Stimulated activated CD8-positive, alpha-beta memory T cell treated with anti-CD3 and anti-CD28 coated beads, Interleukin-7, amount 100 ng/mL, for 24 hours (primary cell): ENCODE measurements around the gene LETM1.

ENCODE experiments used
- DNase-seq: peaks from one replicate; pipeline ENCODE4 v3.0.0-alpha.2; 2020; ENCODE audit warnings: low read depth

LETM1 gene

DNA sequence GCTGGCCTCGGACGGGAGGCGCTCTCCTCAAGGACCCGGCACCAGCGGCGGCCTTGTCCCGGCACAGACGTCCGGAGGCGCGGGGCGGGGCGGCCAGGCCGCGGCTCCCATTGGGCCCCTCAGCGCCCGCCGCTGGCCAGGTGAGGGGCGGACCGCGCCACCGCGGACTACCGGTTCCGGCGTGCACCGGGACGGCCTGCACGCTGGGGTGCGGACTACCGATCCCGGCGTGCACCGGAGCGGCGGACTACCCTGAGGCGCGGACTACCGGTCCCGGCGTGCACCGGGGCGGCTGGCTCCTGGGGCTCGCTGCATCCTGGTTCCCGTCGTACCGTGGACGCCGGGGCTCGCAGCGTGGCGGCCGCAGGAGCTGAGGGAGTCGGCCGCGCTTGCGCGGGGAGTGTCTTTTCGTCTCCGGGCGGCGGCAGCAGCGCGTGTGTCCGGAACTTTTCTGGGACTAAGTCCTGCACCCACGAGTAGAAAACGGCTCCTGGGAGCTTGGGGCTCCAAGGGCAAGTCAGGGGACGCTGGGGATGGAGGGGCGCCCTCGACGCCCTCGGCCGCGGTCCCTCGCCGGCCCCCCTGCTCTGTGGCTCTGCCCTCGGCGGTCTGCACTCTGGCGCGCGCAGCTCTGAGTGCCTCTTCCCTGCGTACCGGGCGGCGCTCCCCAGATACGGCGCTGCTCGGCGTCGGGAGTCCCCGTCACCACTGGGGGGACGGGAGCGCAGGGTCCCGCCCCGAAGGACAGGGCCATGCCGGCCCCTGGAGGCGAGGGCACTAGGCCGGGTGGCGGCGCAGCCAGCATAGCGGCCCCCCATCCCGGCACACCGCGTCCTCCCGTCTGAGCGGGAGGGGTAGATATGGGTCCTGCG is at the start of gene LETM1:
LETM1 (minus strand) TSS at position 86 of the 872 bp plus-strand sequence. CDS start 206 bp downstream, outside the sequence.
- peak; percentile 83 for DNase-seq

DNA sequence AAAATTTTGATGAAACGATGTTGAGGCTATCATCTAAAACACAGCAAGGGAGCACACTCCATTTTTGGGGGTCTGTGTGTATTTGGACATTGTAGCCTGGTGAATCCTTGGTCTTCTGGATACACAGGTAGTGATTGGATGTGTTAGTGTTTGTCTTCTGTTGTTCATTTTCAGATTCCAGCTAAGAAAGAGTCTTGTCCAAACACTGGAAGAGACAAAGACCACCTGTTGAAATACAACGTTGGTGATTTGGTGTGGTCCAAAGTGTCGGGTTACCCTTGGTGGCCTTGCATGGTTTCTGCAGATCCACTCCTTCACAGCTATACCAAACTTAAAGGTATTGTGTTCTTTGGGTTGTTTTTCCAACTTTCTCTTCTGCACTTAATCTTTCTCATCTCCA is 48.1 kb upstream of the LETM1 start:
- DNase-seq, result no peak

DNA sequence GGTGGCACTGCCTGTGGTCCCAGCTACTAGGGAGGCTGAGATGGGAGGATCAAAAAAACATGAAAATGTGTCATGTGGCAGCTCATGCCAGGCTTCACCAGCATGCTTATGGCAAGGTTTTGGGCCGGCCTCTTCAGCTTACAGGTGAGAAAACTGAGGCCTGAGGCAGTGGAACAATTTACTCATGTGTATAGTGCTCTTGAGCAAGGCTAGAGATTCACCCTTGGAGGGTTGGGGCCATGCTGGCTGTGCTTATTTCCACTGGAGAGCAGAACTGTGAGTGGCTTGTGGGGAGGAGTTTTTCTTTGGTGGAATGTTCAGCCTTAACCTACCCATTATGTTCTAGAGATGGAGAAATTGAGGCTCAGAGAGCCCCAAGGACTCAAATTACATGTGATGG is 47.1 kb upstream of the LETM1 start:
- DNase-seq, result no peak

DNA sequence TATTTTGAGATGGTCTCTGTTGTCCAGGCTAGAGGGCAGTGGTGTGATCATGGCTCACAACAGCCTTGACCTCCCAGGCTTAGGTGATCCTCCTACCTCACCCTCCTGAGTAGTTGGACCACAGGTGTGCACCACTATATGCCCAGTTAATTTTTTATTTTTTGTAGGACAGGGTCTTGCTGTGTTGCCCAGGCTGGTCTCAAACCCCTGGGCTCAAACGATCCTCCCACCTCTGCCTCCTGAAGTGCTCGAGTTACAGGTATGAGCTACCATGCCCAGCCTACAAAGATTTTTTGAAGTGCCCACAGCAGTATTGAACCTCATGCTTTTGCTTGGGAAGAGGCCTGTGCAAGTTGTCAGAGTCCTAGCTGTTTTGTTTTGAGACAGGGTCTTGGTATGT is 46.3 kb upstream of the LETM1 start:
- DNase-seq, result no peak

DNA sequence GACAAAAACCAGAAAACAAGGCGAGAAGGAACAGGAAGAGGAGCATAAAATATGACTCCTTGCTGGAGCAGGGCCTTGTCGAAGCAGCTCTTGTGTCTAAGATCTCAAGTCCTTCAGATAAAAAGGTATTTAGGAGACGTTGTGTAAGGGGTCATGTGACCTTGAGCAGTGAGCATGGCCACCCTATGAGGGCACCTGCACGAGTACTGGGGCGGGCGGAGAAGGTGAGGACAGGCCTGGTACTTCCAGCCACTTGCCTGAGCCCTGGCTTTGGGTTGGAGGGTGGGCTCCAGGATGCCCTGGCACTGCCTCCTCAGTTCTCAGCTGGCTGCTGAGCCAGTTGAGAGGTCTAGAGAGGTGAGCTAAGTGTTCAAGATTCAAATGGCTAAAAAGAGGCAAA is 45.2 kb upstream of the LETM1 start:
- DNase-seq, result no peak

DNA sequence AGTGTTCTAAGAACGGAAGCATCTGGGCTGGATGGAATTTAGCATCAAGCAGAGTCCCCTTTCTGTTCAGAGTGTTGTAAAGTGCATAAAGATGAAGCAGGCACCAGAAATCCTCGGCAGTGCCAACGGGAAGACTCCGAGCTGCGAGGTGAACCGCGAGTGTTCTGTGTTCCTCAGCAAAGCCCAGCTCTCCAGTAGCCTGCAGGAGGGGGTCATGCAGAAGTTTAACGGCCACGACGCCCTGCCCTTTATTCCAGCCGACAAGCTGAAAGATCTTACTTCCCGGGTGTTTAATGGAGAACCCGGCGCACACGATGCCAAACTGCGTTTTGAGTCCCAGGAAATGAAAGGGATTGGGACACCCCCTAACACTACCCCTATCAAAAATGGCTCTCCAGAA is 44.7 kb upstream of the LETM1 start:
- DNase-seq, result no peak

DNA sequence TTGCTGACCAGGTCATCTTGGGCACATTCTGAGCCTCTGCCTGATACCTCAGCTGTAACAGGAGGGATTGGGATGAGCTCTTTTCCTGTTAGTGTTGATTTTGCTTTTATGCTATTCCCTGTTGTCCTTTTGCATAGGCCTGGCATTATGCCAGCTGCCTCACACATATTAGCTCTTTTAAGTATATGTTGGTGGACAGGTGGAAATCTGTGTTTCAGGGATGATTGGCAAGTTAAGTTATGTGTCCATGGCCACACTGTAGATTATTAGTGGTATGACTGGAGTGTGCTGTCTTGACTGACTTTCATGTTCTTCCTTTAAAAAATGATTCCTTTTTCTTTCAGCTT is 44.1 kb upstream of the LETM1 start:
- DNase-seq, result no peak

DNA sequence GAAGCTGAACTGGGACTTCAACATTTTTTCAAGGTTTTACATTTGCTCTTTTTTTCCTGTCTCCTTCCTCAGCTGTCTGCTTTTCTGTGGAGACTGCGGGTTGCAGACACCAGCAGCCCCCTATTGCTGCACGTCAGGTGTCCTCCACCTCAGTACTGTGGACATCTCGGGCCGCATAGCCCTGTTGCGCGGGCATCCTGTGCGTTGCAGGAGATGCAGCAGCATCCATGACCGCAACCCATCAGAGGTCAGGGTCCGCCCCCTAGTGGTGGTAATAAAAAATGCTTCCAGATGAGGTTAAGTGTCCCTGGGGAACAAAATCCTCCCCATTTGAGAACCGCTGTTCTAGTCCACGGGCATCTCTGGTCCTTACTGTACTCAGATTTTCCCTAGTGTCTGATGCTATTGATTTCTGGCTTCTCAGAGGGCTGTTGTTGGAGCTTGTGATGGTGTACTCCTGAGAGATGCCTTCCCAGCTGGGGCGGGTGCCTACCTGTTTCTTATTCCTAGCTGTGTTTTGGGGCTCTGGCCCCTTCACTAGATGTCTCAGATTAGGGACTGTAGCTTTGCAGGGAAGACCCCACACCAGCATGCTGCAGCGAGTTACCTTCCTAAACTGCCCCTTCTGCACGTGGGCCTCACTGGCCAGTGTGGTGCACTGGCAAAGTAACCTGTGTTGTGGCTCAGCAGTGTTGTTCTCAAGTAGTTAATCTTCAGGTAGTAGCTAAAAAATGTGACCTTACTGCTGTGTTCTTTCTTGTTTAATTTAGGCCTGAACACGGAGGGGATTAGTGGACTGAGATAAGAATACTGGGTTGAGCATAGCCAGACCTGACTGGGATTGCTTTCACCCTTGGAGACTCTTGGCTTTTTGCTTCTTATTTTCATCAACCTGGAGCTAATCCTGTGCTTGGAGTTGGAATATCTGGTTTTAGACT is 43.5 kb upstream of the LETM1 start:
- peak; percentile 40 for DNase-seq

DNA sequence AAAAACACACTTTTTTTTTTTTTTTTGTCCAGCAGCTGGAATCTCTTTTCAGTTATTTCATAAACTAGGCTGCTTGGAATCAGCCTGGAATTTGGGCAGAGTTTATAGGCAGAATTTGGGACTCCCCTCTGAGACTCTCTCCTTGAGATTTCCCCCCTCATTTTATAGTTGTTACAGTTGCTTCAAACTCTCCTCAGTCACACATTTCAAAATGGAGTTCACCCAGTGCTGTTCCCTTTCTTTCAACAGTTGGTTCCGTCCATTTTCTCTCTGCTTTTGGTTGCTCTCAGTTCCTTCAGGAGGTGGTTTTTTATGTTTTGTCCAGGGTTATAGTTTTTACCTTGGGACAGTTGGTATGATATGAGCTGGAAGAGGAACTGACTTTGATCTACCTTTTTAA is 42.7 kb upstream of the LETM1 start:
- no peak for DNase-seq

DNA sequence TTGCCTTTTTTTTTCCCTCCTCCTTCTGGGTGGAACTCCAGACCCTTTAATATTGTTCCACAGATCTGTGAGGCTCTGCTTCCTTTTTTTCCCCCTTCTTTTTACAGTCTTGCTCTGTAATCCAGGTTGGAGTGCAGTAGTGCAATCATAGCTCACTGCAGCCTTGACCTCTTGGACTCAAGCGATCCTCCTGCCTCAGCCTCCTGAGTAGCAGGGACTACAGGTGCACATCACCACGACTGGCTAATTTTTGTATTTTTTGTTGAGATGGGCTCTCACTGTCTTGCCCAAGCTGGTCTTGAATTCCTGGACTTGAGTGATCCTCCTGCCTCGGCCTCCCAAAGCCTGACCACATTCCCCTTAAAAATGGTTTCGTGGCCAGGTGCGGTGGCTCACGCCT is 42.1 kb upstream of the LETM1 start:
- no peak for DNase-seq

DNA sequence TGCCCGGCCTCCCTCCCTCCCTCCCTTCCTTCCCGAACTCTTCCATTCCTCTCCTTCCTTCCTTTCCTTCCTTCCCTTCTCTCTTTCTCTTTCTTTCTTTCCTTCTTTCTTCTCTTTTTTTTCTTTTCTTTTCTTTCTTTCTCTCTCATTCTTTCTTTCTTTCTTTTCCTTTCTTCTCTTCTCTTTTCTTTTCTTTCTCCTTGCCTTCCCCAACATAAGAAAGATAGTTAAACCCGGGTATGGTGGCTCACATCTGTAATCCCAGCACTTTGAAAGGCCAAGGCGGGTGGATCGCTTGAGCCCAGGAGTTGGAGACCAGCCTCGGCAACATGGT is 40.7 kb upstream of the LETM1 start:
- no peak for DNase-seq

DNA sequence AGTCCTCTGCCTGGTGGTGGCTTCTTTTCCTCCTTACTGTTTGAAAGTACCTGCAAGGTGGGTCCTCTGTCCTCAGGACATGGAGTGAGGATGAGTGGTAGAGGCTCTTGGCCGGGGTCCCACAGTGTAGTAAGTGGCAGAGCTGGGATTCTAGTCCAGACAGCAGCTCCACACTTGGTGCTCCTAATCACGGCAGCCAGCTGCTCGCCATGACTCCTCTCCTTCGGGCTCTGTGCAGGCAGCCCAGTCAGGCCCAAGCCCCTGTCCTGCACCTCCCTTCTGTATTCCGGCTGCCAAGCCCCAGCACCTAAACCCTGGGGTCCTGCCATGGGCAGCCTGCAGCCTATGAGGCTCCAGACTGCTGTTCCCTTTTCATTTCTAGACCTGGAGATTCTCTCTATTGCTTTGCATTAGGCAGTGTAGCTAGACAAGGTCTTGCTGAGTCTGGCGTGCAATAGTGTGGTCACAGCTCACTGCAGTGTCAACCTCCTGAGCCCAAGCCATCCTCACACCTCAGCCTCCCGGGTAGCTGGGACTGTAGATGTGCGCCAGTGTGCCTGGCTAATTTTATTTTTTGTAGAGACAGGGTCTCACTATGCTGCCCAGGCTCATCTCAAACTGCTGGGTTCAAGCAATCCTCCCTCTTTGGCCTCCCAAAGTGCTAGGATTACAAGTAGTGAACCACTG is 40.2 kb upstream of the LETM1 start:
- DNase-seq, result no peak

DNA sequence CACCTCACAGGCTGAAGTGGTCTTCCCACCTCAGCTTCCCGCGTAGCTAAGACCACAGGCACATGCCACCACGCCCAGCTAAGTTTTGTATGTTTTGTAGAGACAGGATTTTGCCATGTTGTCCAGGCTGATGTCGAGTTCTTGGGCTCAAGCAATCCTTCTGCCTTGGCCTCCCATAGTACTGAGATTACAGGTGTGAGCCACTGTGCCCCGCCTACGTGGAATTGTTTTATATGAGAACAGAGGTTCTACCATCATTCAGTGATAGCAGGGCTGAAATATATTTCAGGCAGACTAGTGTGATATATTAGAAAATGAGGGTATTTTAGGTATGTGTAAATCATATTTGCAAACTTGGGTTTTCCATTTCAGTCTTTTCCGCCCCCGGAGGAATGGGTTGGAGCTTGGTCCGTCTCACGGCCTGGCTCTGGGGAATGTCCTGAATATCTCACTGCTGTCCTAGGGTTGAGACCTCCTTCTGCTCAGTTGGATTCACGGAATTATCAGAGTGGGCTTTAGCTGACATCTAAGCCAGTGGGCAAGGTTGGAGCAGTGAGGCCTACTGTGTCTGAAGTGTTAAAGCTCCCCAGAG is 35.1 kb upstream of the LETM1 start:
- DNase-seq, result no peak

DNA sequence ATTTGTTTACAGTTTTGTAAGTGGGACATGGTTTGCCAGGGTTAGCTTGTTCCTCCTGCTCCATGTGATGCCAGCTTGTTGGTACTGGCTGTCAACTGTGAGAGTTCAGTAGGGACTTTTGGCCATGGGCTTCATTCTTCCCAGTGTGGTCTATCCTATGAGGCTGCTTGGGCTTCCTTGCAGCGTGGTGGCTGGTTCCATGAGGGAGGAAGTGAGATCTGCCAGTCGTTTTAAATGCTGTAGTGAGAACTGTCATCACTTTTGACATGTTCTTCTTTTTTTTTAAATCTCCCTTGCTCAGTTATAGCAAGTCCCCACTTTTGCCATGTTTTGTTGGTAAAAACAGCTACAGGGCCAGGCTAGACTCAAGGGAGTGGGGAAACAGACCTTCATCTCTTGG is 31.1 kb upstream of the LETM1 start:
- DNase-seq, result no peak

DNA sequence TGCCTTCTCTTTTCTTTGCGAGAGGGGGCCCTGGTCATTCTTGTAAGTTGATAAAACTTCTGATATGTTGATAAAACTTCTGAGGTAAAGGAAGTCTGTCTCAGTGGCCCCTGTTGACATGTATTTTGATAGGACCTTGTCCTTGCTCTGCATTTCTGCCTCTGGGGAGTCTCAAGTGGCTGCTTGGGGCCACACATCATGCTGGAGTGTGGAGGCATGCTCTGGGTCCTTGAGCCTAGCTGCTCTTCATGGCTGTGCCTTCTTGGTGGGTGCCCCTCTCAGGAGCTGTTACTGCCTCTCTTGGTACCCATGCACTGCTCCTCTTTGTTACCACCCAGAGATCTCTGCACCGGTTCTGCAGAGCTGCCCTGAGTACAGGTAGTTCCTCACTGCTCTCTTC is 29.5 kb upstream of the LETM1 start:
- DNase-seq, result no peak

DNA sequence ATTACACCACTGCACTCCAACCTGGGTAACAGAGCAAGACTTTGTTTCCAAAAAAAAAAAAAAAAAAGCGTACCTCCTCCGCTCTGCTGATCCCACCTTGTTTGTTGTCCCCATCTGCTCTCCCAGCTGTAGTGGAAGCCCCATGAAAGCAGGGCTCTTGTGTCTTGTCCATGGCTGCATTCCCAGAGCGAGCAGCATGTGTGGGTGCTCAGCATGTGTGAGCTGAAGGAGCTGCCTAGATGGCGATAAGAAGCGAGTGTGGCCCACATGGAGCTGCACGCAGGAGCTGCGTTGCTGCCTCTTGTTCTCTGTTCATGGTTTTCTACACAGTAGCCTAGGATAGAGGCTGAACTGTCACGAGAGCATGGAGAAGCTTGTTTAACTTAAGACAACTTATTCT is 27.6 kb upstream of the LETM1 start:
- DNase-seq, result no peak

DNA sequence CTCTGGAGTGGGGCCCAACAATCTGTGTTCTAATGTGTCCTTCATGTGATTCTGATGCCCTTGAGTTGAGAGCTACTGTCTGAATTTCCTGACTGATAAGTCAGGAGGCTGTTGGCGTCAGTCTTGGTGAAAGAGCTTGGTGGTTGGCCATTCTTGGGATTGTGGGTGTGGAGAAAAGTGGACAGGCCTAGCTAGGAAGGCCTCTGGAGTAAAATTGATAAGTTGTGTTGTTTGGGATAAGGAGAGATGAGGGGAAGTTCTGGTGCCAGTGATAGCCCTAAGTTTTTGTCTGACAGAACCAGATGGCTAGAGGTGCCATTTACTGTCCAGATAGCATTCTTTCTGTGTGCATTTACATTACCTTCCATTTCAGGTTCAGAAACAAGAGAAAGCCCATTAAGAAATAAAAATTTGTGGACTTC is 26.9 kb upstream of the LETM1 start:
- no peak for DNase-seq

DNA sequence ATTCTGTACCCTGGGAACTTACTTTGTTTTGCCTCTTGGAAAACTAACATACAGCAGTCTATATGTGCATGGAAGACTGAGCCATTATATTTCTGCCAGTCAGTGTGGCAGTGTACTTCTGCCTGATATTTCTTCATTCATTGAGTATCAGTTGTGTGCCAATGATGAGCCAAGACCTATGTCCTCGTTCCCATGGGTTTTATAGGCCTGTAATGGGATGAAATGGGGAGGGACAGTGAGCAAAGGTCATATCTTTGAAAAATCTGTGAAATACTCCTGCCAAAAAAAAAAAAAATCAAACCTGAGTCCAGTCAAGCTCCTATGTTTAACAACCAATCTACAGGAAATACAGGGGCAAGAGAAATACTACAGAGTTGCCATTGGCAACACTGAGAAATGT is 24.4 kb upstream of the LETM1 start:
- no peak for DNase-seq

DNA sequence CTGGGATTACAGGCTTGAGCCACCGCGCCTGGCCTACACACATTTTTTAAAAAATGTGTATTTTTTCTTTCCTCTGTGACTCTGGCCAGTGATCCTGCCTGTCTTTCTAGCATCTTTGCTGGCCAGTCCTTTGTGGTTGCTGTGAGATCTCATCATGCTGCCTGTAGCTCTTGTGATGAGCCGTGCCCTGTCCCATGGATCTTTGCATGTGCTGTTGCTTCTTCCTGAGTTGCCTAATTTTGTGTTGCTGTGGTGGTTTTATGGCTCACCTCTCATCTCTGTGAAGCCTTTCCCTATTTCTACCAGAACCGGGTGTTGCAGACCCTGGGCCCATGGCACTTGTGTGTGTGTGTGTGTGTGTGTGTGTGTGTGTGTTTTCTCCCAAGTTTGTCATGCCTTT is 23.5 kb upstream of the LETM1 start:
- no peak for DNase-seq

DNA sequence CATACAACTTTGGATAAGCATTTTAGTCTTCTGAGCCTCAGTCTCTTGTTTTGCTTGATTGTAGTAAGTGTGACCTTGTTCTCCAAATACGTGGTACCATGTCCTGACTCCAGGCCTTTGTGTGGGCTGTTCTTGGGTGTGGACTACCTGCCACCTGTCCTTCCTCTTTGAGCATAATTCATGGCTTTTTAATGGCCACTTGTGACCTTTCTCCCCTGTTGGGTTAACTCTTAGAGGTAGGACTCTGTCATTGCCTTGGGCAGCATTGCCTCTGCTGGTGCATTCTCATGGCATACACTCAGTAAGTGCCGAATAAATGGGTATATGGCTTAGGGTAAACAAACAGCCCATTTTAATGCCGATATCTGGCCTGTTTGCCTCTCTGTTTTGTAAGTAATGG is 18.2 kb upstream of the LETM1 start:
- no peak for DNase-seq

DNA sequence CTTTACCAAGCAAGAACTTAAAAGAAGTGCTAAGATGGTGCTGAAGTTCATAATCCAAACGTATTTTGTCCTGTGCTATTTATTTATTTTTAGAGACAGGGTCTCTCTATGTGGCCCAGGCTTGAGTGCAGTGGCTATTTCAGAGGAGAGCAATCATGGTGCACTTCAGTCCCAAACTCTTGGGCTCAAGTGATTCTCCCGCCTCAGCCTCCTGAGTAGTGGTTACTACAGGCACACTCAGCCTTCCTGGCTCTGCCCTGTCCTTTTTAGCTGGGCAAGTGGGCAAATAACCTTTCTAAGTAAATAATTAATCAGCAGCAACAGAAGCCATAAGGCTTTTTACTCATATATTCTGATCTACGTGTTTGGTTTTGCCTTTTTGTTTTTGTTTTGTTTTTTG is 17.8 kb upstream of the LETM1 start:
- DNase-seq, result no peak

DNA sequence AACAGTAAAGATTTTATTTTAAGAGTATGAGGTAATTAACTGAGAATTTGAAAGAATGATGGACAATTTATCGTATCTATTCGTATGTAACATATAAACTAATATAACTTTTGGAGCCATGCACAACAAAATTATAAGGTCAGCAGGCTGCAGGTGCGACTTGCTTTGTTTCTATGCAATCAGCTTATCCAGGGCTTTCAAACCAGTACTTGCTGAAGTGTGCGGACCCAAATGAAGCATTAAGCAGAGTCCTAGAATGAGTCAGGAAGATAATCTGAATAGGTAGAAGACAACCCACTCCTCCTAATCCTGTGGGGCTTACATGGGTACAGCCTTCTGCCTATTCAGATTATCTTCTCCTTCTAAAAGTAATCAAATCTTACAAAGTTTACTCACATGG is 17.3 kb upstream of the LETM1 start:
- DNase-seq, result no peak
